ENCODE results near the gene GPR25. TPM values are rescaled to one million over a fixed set of nuclear protein-coding genes. Genes with fewer than 3 reads are reported as not detected.

The GPR25 gene
- total RNA-seq, 1 donor from 2014 or later: not detected

- Histone ChIP-seq H3K27ac (replicated peaks) (no peak overlapping the region), H3K27me3 (ENCODE audit: low read depth) (peaks cover 91% of the 10 kb centered on the region), H3K9me3 (replicated peaks) (no peaks in the 10 kb centered on the region), H3K36me3 (no peaks in the 10 kb centered on the region), H3K4me3 (peak overlapping the region; percentile 62), H3K4me1 (peaks cover 16% of the 10 kb centered on the region)
- intact Hi-C loops (cut with micrococcal nuclease): no loop called here
- no peak for TF ChIP-seq CTCF (IDR thresholded peaks at IDR 0.05; ENCODE audit: borderline replicate concordance)
- no peak for DNase-seq
These were observed 19.0 kb downstream of the GPR25 start for GRCh38 chr1:200891774-200892157.

DNA sequence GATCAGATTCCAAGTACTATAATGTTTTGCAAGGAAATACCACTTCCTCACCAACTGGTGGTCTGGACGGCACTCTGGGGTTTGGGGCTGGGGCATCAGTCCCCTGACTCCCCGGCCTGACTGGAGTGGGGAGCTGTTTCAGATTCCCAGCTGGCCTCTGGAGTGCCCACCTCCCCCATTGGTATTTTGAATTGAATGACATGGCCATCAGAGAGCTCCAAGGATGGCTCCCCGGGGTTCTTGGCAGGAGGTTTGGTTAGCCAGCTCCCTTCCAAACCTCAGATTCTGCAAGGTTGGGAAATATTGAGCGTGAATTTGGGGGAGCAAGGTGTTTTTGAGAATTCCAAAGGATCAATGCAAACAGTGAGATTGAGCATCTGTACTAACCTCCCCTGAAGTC is 19.8 kb downstream of the GPR25 start:
- no peak for DNase-seq
- no peaks in the 10 kb centered on the region for H3K9me3 ChIP-seq (replicated peaks)
- H3K27ac ChIP-seq (replicated peaks): no peak overlapping the region
- H3K4me1 ChIP-seq: peaks cover 16% of the 10 kb centered on the region
- H3K27me3 ChIP-seq (ENCODE audit: low read depth): peaks cover 89% of the 10 kb centered on the region
- no peaks in the 10 kb centered on the region for H3K36me3 ChIP-seq
- no peak overlapping the region for H3K4me3 ChIP-seq
- intact Hi-C loops (cut with micrococcal nuclease): no loop called here
- TF ChIP-seq CTCF (IDR thresholded peaks at IDR 0.05; ENCODE audit: borderline replicate concordance): no peak

DNA sequence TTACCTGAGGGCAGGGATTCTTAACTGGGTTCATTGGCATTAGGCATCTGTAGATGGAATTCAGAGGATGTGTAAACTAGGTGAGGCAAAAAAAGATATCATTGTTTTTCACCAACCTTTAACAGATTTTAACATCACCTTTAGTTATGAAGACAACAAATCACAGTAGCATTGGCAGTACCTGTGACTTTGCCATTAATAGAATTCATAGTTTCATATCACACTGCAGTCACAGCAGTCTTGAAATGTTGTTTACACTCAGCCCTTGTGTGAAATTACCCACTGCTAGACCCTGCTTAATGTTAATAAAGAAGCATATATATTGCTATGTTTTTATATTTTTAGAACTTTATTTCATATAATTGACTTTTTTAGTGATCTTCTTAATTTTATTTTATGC is 20.2 kb downstream of the GPR25 start:
- Histone ChIP-seq H3K27ac (replicated peaks) (no peak overlapping the region), H3K36me3 (no peaks in the 10 kb centered on the region), H3K27me3 (ENCODE audit: low read depth) (peaks cover 85% of the 10 kb centered on the region), H3K9me3 (replicated peaks) (no peaks in the 10 kb centered on the region), H3K4me3 (no peak overlapping the region), H3K4me1 (peaks cover 16% of the 10 kb centered on the region)
- no peak for DNase-seq
- intact Hi-C loops (cut with micrococcal nuclease): no loop called here
- TF ChIP-seq CTCF (IDR thresholded peaks at IDR 0.05; ENCODE audit: borderline replicate concordance): no peak

DNA sequence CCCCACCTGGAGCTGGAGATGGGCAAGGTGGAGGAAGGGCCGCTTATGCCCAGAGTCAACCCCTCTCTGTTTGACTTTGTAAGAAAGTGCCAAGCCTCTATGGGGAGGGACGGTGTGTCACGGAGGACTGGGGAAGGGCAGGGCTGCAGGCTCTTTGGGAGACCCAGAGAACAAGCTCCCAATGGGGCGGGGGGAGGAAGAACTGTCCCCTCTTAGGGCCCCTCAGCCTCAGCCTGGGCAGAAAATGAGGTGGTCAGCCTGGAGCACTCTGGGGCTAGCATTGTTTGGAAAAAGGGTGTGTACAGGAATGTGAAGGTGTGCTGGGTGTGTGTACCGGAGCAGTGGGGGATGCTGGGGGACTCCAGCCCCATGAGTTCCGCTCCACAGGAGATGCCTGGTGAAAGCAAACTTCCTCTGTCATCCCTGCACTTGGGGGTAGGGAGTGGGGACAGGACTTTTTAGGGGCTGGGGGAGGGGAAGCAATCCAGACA is 20.7 kb downstream of the GPR25 start:
- no peak for DNase-seq
- Histone ChIP-seq H3K27me3 (ENCODE audit: low read depth) (peaks cover 80% of the 10 kb centered on the region), H3K4me3 (no peak overlapping the region), H3K27ac (replicated peaks) (no peak overlapping the region), H3K4me1 (peaks cover 16% of the 10 kb centered on the region), H3K9me3 (replicated peaks) (no peaks in the 10 kb centered on the region), H3K36me3 (no peaks in the 10 kb centered on the region)
- TF ChIP-seq CTCF (IDR thresholded peaks at IDR 0.05; ENCODE audit: borderline replicate concordance): no peak
- intact Hi-C loops (cut with micrococcal nuclease): no loop called here

DNA sequence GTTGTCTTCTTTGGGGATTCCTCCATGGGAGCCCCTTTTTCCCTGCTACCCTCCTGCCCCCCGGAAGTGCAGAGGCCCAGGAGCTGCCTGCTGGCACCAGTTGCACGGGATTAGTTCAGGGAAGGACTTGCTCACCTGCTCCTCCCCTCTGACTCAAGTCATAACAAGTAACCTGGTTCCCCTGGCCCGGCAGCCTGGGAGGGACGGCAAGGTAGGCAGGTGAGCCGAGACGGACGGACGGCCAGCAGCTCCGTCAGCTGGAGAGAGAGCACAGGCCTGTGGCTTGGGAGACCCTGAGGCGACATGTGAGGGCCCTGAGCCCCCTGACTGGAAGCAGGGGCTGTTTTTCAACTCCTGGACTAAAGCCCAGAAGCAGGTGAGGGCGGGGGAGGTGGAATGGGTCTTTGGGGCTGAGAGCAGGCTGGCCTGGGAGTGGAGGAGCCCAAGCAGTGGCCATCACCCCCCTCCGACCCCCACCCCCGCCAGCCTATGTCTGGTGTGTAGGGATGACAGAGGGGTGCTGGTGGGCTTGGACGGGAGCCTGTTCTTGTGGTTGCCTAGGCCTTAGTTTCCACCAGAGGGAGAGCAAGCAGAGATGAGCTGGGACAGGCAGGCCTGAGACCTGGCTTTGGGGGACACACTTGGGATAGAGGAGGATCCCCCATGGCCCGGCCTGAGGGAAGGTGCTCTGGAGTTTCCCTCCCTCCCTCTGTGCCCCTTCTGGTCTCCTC is 22.1 kb downstream of the GPR25 start, which contains the start of gene INAVA:
Gene INAVA (plus strand): TSS at position 189 of the 731 bp plus-strand sequence. CDS start 3,501 bp downstream, outside the sequence.
- no peak within 1 kb of the TSS for H3K4me3 ChIP-seq

More for the DNA sequence above, 22.1 kb downstream of the GPR25 start, which contains the start of gene INAVA:
- Histone ChIP-seq H3K27me3 (ENCODE audit: low read depth) (peaks cover 68% of the 10 kb centered on the region), H3K9me3 (replicated peaks) (no peaks in the 10 kb centered on the region), H3K4me1 (peaks cover 16% of the 10 kb centered on the region), H3K27ac (replicated peaks) (no peak within 1 kb of the TSS), H3K36me3 (no peaks in the 10 kb centered on the region)
- no peak for TF ChIP-seq CTCF (IDR thresholded peaks at IDR 0.05; ENCODE audit: borderline replicate concordance)
- no peak for DNase-seq
- intact Hi-C loops (cut with micrococcal nuclease): no loop called here

Measured in left ventricle myocardium inferior (tissue), 1 donor.